SK-N-SH treated with all-trans-retinoic acid at 6 μM for 48 hours (cell line): ENCODE data around the gene LDLRAD2.

Source experiments
- ATAC-seq: fragments of 200-7000 bp; cut with Tn5 transposase; 3 replicates; pipeline ENCODE4 v1.9.1; 2020; ENCODE audit warnings: mild to moderate bottlenecking, moderate library complexity
- ARNTL ChIP-seq: fragments of 450-650 bp; formaldehyde crosslinking; IDR thresholded peaks from 2 replicates; pipeline ENCODE4 v1.5.0; 2020; ENCODE audit warnings: low read depth, mild to moderate bottlenecking, moderate library complexity, borderline replicate concordance
- CREB5 ChIP-seq: fragments of 250-450 bp; sonication (Bioruptor Pico); IDR thresholded peaks from 2 replicates; pipeline ENCODE4 v1.5.1; 2020; ENCODE audit warnings: low read depth, mild to moderate bottlenecking, moderate library complexity
- ESRRG ChIP-seq: fragments of 250-450 bp; sonication (Bioruptor Pico); IDR thresholded peaks from 2 replicates; pipeline ENCODE4 v1.6.1; 2021; ENCODE audit warnings: mild to moderate bottlenecking
- GLIS3 ChIP-seq: fragments of 250-450 bp; sonication (Bioruptor Pico); IDR thresholded peaks from 2 replicates; pipeline ENCODE4 v1.5.0; 2020; ENCODE audit warnings: mild to moderate bottlenecking, moderate library complexity
- ISL1 ChIP-seq: fragments of 250-450 bp; sonication (Bioruptor Pico); IDR thresholded peaks from 2 replicates; pipeline ENCODE4 v2.1.2; 2022; ENCODE audit warnings: mild to moderate bottlenecking, moderate library complexity
- OSR1 ChIP-seq: fragments of 250-450 bp; sonication (Bioruptor Pico); IDR thresholded peaks from 2 replicates; pipeline ENCODE4 v1.8.0; 2022; ENCODE audit warnings: moderate library complexity, mild to moderate bottlenecking, inconsistent platforms
- PATZ1 ChIP-seq: fragments of 250-450 bp; sonication (Bioruptor Pico); IDR thresholded peaks from 2 replicates; pipeline ENCODE4 v1.8.0; 2020; ENCODE audit warnings: mild to moderate bottlenecking, moderate library complexity, borderline replicate concordance
- POU6F1 ChIP-seq: fragments of 250-450 bp; sonication (Bioruptor Pico); IDR thresholded peaks from 2 replicates; pipeline ENCODE4 v1.8.0; 2021; ENCODE audit warnings: low read depth, mild to moderate bottlenecking, moderate library complexity, borderline replicate concordance
- PPARA ChIP-seq: fragments of 250-450 bp; sonication (Bioruptor Pico); IDR thresholded peaks from 2 replicates; pipeline ENCODE4 v1.5.0; 2020; ENCODE audit warnings: mild to moderate bottlenecking, borderline replicate concordance
- RARB ChIP-seq: fragments of 250-450 bp; sonication (Bioruptor Pico); IDR thresholded peaks from 2 replicates; pipeline ENCODE4 v1.8.0; 2021; ENCODE audit warnings: mild to moderate bottlenecking, moderate library complexity
- SNAI2 ChIP-seq: fragments of 250-450 bp; sonication (Bioruptor Pico); IDR thresholded peaks from 2 replicates; pipeline ENCODE4 v1.5.0; 2020; ENCODE audit warnings: mild to moderate bottlenecking, moderate library complexity
- TCF4 ChIP-seq: fragments of 250-450 bp; sonication (Bioruptor Pico); IDR thresholded peaks from 2 replicates; pipeline ENCODE4 v1.8.0; 2021; ENCODE audit warnings: mild to moderate bottlenecking, moderate library complexity, borderline replicate concordance
- TOX ChIP-seq: fragments of 250-450 bp; sonication (Bioruptor Pico); IDR thresholded peaks from 2 replicates; pipeline ENCODE4 v1.8.0; 2021; ENCODE audit warnings: mild to moderate bottlenecking, moderate library complexity, borderline replicate concordance
- TSHZ2 ChIP-seq: fragments of 250-450 bp; sonication (Bioruptor Pico); IDR thresholded peaks from 2 replicates; pipeline ENCODE4 v1.5.0; 2020; ENCODE audit warnings: mild to moderate bottlenecking, moderate library complexity
- ZC3H10 ChIP-seq: fragments of 250-450 bp; sonication (Bioruptor Pico); IDR thresholded peaks from 2 replicates; pipeline ENCODE4 v1.5.1; 2021; ENCODE audit warnings: mild to moderate bottlenecking, moderate library complexity
- ZFP3 ChIP-seq: fragments of 250-450 bp; sonication (Bioruptor Pico); IDR thresholded peaks from 2 replicates; pipeline ENCODE4 v1.5.0; 2020; ENCODE audit warnings: mild to moderate bottlenecking, moderate library complexity
- ZFP30 ChIP-seq: fragments of 450-650 bp; formaldehyde crosslinking; IDR thresholded peaks from 2 replicates; pipeline ENCODE4 v1.5.0; 2022; ENCODE audit warnings: mild to moderate bottlenecking, moderate library complexity
- ZNF565 ChIP-seq: fragments of 450-650 bp; formaldehyde crosslinking; conservative IDR thresholded peaks from 2 replicates; pipeline ENCODE4 v1.5.0; 2020; ENCODE audit warnings: low read depth, mild to moderate bottlenecking, moderate library complexity
- ZNF70 ChIP-seq: fragments of 450-650 bp; formaldehyde crosslinking; IDR thresholded peaks from 2 replicates; pipeline ENCODE4 v1.5.0; 2020; ENCODE audit warnings: mild to moderate bottlenecking, moderate library complexity
- ZNF8 ChIP-seq: fragments of 450-650 bp; formaldehyde crosslinking; IDR thresholded peaks from 2 replicates; pipeline ENCODE4 v1.5.0; 2020; ENCODE audit warnings: mild to moderate bottlenecking, moderate library complexity

The LDLRAD2 gene

GRCh38 chr1:21818656-21819055, 6.6 kb downstream of the LDLRAD2 start:
- TF ChIP-seq SNAI2 (CRISPR knock-in tag) (no peak), TSHZ2 (CRISPR knock-in tag) (no peak), ISL1 (CRISPR knock-in tag) (no peak), TOX (CRISPR knock-in tag) (no peak), GLIS3 (CRISPR knock-in tag) (no peak)
- 0 out of 3 replicates have a peak, but pooled peaks have one; percentile 8 for ATAC-seq

GRCh38 chr1:21820597-21821232, 8.7 kb downstream of the LDLRAD2 start:
- no peak for ATAC-seq
- TF ChIP-seq ZFP30 (CRISPR knock-in tag) = no peak
- TF ChIP-seq RARB = no peak
- no peak for TF ChIP-seq TOX (CRISPR knock-in tag)
- no peak for TF ChIP-seq ZFP3 (CRISPR knock-in tag)
- no peak for TF ChIP-seq CREB5 (CRISPR knock-in tag)
- no peak for TF ChIP-seq SNAI2 (CRISPR knock-in tag)
- TF ChIP-seq ZNF70 (CRISPR knock-in tag) = no peak
- TF ChIP-seq OSR1 = no peak
- no peak for TF ChIP-seq ESRRG (CRISPR knock-in tag)
- TF ChIP-seq ZNF565 (CRISPR knock-in tag) = no peak
- no peak for TF ChIP-seq PATZ1 (CRISPR knock-in tag)
- TF ChIP-seq ZC3H10 = no peak
- no peak for TF ChIP-seq ZNF8 (CRISPR knock-in tag)
- no peak for TF ChIP-seq ISL1 (CRISPR knock-in tag)
- TF ChIP-seq, all 23 proteins: peak for 0

GRCh38 chr1:21821385-21822019, 9.4 kb downstream of the LDLRAD2 start:
- ATAC-seq = no peak
- TF ChIP-seq ZNF70 (CRISPR knock-in tag) (no peak), TOX (CRISPR knock-in tag) (no peak), ZNF565 (CRISPR knock-in tag) (no peak), ISL1 (CRISPR knock-in tag) (no peak), CREB5 (CRISPR knock-in tag) (no peak), OSR1 (no peak), ZC3H10 (no peak)

GRCh38 chr1:21822349-21822748, 10.3 kb downstream of the LDLRAD2 start:
- no peak for TF ChIP-seq SNAI2 (CRISPR knock-in tag)
- TF ChIP-seq ZNF8 (CRISPR knock-in tag) = no peak
- TF ChIP-seq RARB = no peak
- no peak for TF ChIP-seq ZNF565 (CRISPR knock-in tag)
- TF ChIP-seq ZFP30 (CRISPR knock-in tag) = no peak
- TF ChIP-seq PATZ1 (CRISPR knock-in tag) = no peak
- no peak for TF ChIP-seq CREB5 (CRISPR knock-in tag)
- no peak for TF ChIP-seq ESRRG (CRISPR knock-in tag)
- no peak for TF ChIP-seq ZC3H10
- TF ChIP-seq POU6F1 (CRISPR knock-in tag) = no peak
- TF ChIP-seq ARNTL = no peak
- TF ChIP-seq OSR1 = no peak
- TF ChIP-seq TOX (CRISPR knock-in tag) = no peak
- no peak for TF ChIP-seq TCF4 (CRISPR knock-in tag)
- no peak for TF ChIP-seq PPARA (CRISPR knock-in tag)
- TF ChIP-seq, all 23 proteins: peak for 0
- ATAC-seq = peak; percentile 26; the same call in 2 of the 3 replicates
